ENCODE results near the gene TDRD9. TPM values are rescaled to one million over a fixed set of nuclear protein-coding genes. Genes with fewer than 3 reads are reported as not detected.

Gene TDRD9
- total and polyA plus RNA-seq, 2 of the 4 experiments (the other 2 are of a cell fraction), result 0.07 to 0.18 TPM

DNA sequence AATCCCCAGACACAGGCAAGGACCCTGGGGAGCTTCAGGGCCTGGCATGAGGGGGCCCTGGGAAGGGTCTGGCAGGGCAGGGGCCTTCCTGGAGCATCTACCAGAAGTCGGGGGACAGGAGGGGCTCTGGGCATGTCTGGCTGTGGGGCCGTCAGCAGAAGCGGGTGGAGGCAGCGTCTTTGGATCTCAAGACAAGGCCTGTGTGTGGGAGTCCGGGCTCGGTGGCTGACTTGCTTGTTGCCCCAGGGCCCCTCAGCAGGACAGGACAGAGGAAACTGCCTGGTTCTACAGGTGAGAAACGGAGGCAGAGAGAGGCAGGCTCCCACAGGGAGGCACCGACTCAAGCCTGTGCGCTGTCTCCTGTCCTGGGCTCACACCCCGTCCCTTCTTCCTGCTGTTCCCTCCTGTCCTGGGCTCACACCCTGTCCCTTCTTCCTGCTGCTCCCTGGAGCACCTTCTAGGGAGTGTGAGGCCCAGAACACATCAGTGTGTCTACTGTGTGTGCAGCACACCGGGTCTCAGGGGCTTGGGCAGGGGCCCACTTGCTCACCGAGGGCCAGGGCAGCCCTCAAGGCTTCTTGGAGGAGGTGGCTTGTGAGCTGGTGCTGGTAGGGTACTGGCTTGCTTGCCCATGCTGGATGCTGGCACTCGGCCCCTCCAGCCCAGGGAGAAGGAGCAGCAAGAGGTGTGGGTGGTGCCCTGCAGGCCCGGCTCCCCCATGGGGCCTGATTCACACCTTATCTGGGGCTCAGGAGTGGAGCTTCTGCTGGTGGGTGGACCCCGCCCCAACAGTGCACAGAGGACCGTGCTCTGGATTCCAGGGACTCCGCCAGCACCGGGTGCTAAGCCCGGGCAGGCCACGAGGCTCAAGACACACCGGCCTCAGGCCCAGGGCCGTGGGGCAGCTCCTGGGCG is 172.2 kb downstream of the TDRD9 start:
- no peak overlapping the region for H3K4ac ChIP-seq (ENCODE audit: low read depth, low read length)
- H3K9me1 ChIP-seq (ENCODE audit: insufficient read depth, low read length), result no peaks in the 10 kb centered on the region
- no peaks in the 10 kb centered on the region for H4K20me1 ChIP-seq (ENCODE audit: insufficient read depth, low read length)
- no peak overlapping the region for H2BK15ac ChIP-seq (ENCODE audit: low read depth, low read length)
- POLR2A ChIA-PET (ENCODE audit: unreplicated experiment), result no interaction called here
- H2BK5ac ChIP-seq (ENCODE audit: low read depth, low read length, poor library complexity, severe bottlenecking), result no peak overlapping the region
- H3K18ac ChIP-seq (ENCODE audit: low read depth, low read length), result no peak overlapping the region
- no peaks in the 10 kb centered on the region for H3K9me3 ChIP-seq (ENCODE audit: control insufficient read depth, insufficient read depth, low read length)
- CTCF ChIA-PET, result no interaction called here
- no peak overlapping the region for H3K27ac ChIP-seq (ENCODE audit: insufficient read depth, low read length)
- ATAC-seq (ENCODE audit: low read depth) (no peak), DNase-seq (no peak)
- no peak overlapping the region for H4K8ac ChIP-seq (ENCODE audit: low read depth in 2 of 2, low read length in 2 of 2)
- no peak overlapping the region for H2BK120ac ChIP-seq (ENCODE audit: low read depth, low read length)
- TF ChIP-seq MAFK (IDR thresholded peaks at IDR 0.05; ENCODE audit: low read depth, low read length), result no peak
- no peak for TF ChIP-seq MAZ (IDR thresholded peaks at IDR 0.05; ENCODE audit: borderline replicate concordance, low read depth, low read length)
- TF ChIP-seq FOS (IDR thresholded peaks at IDR 0.05; ENCODE audit: low read depth, low read length), result no peak
- no peak for TF ChIP-seq SMC3 (IDR thresholded peaks at IDR 0.05; ENCODE audit: low read depth, low read length)
- TF ChIP-seq CEBPB (IDR thresholded peaks at IDR 0.05; ENCODE audit: low read depth, low read length), result no peak
- TF ChIP-seq BHLHE40 (IDR thresholded peaks at IDR 0.05; ENCODE audit: low read depth, low read length), result no peak
- TF ChIP-seq, protein P1, sequence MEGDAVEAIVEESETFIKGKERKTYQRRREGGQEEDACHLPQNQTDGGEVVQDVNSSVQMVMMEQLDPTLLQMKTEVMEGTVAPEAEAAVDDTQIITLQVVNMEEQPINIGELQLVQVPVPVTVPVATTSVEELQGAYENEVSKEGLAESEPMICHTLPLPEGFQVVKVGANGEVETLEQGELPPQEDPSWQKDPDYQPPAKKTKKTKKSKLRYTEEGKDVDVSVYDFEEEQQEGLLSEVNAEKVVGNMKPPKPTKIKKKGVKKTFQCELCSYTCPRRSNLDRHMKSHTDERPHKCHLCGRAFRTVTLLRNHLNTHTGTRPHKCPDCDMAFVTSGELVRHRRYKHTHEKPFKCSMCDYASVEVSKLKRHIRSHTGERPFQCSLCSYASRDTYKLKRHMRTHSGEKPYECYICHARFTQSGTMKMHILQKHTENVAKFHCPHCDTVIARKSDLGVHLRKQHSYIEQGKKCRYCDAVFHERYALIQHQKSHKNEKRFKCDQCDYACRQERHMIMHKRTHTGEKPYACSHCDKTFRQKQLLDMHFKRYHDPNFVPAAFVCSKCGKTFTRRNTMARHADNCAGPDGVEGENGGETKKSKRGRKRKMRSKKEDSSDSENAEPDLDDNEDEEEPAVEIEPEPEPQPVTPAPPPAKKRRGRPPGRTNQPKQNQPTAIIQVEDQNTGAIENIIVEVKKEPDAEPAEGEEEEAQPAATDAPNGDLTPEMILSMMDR (conservative IDR thresholded peaks at IDR 0.05; ENCODE audit: low read depth, low read length), result no peak
- TF ChIP-seq RCOR1 (IDR thresholded peaks at IDR 0.05; ENCODE audit: insufficient replicate concordance, low read length), result no peak
- TF ChIP-seq NFE2L2 (IDR thresholded peaks at IDR 0.05; ENCODE audit: low read depth, low read length), result no peak
- no peak for TF ChIP-seq POLR2A (IDR thresholded peaks at IDR 0.05; ENCODE audit: low read depth, low read length)
- TF ChIP-seq, protein P2, sequence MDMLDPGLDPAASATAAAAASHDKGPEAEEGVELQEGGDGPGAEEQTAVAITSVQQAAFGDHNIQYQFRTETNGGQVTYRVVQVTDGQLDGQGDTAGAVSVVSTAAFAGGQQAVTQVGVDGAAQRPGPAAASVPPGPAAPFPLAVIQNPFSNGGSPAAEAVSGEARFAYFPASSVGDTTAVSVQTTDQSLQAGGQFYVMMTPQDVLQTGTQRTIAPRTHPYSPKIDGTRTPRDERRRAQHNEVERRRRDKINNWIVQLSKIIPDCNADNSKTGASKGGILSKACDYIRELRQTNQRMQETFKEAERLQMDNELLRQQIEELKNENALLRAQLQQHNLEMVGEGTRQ (IDR thresholded peaks at IDR 0.05; ENCODE audit: low read depth, low read length), result no peak
- TF ChIP-seq RFX5 (IDR thresholded peaks at IDR 0.05; ENCODE audit: low read depth, low read length), result no peak
- TF ChIP-seq CHD1 (IDR thresholded peaks at IDR 0.05; ENCODE audit: low read depth, low read length), result no peak
- TF ChIP-seq, protein P3, sequence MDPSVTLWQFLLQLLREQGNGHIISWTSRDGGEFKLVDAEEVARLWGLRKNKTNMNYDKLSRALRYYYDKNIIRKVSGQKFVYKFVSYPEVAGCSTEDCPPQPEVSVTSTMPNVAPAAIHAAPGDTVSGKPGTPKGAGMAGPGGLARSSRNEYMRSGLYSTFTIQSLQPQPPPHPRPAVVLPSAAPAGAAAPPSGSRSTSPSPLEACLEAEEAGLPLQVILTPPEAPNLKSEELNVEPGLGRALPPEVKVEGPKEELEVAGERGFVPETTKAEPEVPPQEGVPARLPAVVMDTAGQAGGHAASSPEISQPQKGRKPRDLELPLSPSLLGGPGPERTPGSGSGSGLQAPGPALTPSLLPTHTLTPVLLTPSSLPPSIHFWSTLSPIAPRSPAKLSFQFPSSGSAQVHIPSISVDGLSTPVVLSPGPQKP (IDR thresholded peaks at IDR 0.05; ENCODE audit: borderline replicate concordance, low read depth, low read length), result no peak
- H2AK5ac ChIP-seq (ENCODE audit: low read depth, low read length), result no peak overlapping the region
- H2BK20ac ChIP-seq (ENCODE audit: low read depth, low read length), result no peak overlapping the region
- no peaks in the 10 kb centered on the region for H3K27me3 ChIP-seq (ENCODE audit: control insufficient read depth, insufficient read depth, low read length)
- no peak overlapping the region for H2AFZ ChIP-seq (replicated peaks; ENCODE audit: low read length, poor library complexity)
- no peak overlapping the region for H4K5ac ChIP-seq (ENCODE audit: low read depth, low read length)
- no peak overlapping the region for H4K91ac ChIP-seq (ENCODE audit: insufficient read depth, low read depth, low read length)
- no peak overlapping the region for H3K56ac ChIP-seq (ENCODE audit: extremely low read depth, insufficient read depth, low read length)
- no peak overlapping the region for H3K4me3 ChIP-seq (ENCODE audit: insufficient read depth, low read depth, low read length)
- no peak overlapping the region for H3K23ac ChIP-seq (ENCODE audit: low read depth, low read length)
- dilution Hi-C loops (cut with HindIII; ENCODE audit: low sequenced_read_pairs, unreplicated experiment) (no loop called here), in situ Hi-C loops (cut with MboI; ENCODE audit: low sequenced_read_pairs) (no loop called here), intact Hi-C loops (cut with micrococcal nuclease) (no loop called here)
- no peak overlapping the region for H3K14ac ChIP-seq (replicated peaks; ENCODE audit: low read depth, low read length)
- no peaks in the 10 kb centered on the region for H3K79me1 ChIP-seq (ENCODE audit: low read depth in 1 of 2, low read length in 2 of 2)
- no peaks in the 10 kb centered on the region for H3K36me3 ChIP-seq (ENCODE audit: control insufficient read depth, insufficient read depth, low read length)
- WGBS, 2 experiments (ENCODE audit: extremely low coverage in 2 of 2, insufficient read length in 1 of 2), result 52% methylated on average over 8 of the region's 23 CpGs; no CpG with 5 or more reads in 1 of the 2 experiments
- no peaks in the 10 kb centered on the region for H3K4me1 ChIP-seq (ENCODE audit: control insufficient read depth, insufficient read depth, low read length)
- BruUV-seq (replicated peaks), result no TSS peak
- no peak overlapping the region for H3K4me2 ChIP-seq (ENCODE audit: low read depth, low read length)
- no peak overlapping the region for H2AK9ac ChIP-seq (replicated peaks; ENCODE audit: low read depth, low read length, poor library complexity)
- no peak overlapping the region for H3K9ac ChIP-seq (ENCODE audit: low read depth, low read length)

Data from IMR-90 (cell line).